HepG2 (cell line): ENCODE measurements around the gene ICOS. TPM values are rescaled to one million over a fixed set of nuclear protein-coding genes. Genes with fewer than 3 reads are reported as not detected.

Experiments
- ATAC-seq: fragments of 200-7000 bp; cut with Tn5 transposase; 3 replicates; pipeline ENCODE4 v1.9.1; 2020; ENCODE audit warnings: mild to moderate bottlenecking, moderate library complexity
- BruUV-seq: library from RNA; stranded (reverse); fragments of 400-500 nt; replicated peaks from 2 replicates; lab custom pipeline; 2021; lab: Mats Ljungman, UMichigan
- CTCF ChIA-PET: fragments of 300-600 bp; formaldehyde crosslinking; extraction: SDS; loops from one replicate; lab custom pipeline; 2021; ENCODE audit warnings: low total read pairs, inconsistent platforms, low intra/inter-chr PET ratio; lab: Yijun Ruan, JAX
- POLR2A ChIA-PET: fragments of 350-600 bp; sonication (Branson Sonifier 250); formaldehyde crosslinking; loops from one replicate; lab custom pipeline; 2020; ENCODE audit warnings: antibody characterized with exemption, inconsistent platforms; lab: Yijun Ruan, JAX
- DNase-seq: peaks from one replicate; pipeline ENCODE4 v3.0.0-alpha.2; 2015; ENCODE audit warnings: low spot score
- FAIRE-seq: peaks from 3 replicates; lab custom pipeline; 2011; peaks lifted over from hg19 to GRCh38; lab: Jason Lieb, UNC
- H2AFZ ChIP-seq: one replicate; pipeline ENCODE4 v1.6.1; 2011; ENCODE audit warnings: low read length, inconsistent platforms
- H3K27ac ChIP-seq: fragments of 300-600 bp; 3 replicates; pipeline ENCODE4 v1.8.0; 2011; ENCODE audit warnings: mixed run types, mild to moderate bottlenecking, mixed read lengths, low read length, inconsistent platforms; ENCODE audit not compliant: insufficient read depth; ENCODE audit errors: extremely low read length
- H3K27me3 ChIP-seq, 2 experiments: fragments of 200-600 bp in 1 of 2; 2 replicates in 1 of 2; 3 replicates in 1 of 2; pipeline versions ENCODE4 v1.6.0 to v1.8.0; 2011; ENCODE audit warnings: low read length in 2 of 2, mild to moderate bottlenecking in 2 of 2, moderate library complexity in 2 of 2, inconsistent platforms in 1 of 2; ENCODE audit not compliant: insufficient read depth in 2 of 2, control insufficient read depth in 1 of 2
- H3K36me3 ChIP-seq, 2 experiments: fragments of 200-600 bp in 1 of 2; replicated peaks in 1 of 2; 2 replicates in 1 of 2; 3 replicates in 1 of 2; pipeline versions ENCODE4 v1.5.1 to v1.8.0; 2011; ENCODE audit warnings: low read length in 2 of 2, inconsistent platforms in 1 of 2; ENCODE audit not compliant: insufficient read depth in 2 of 2, control insufficient read depth in 1 of 2
- H3K4me1 ChIP-seq: 2 replicates; pipeline ENCODE4 v1.5.1; 2012; ENCODE audit warnings: low read length, inconsistent platforms; ENCODE audit not compliant: insufficient read depth
- H3K4me2 ChIP-seq: 2 replicates; pipeline ENCODE4 v1.6.0; 2011; ENCODE audit warnings: low read depth, low read length, inconsistent platforms
- H3K4me3 ChIP-seq, 3 experiments: fragments of 200-600 bp in 1 of 3; sonication (generic), shearing (Covaris generic) in 1 of 3; replicated peaks in 1 of 3; 2 replicates each; pipeline ENCODE4 v1.5.1; 2011 to 2016; ENCODE audit warnings: low read length in 3 of 3, inconsistent platforms in 2 of 3, low read depth in 2 of 3, mild to moderate bottlenecking in 2 of 3, control low read depth in 1 of 3, mixed read lengths in 1 of 3; ENCODE audit not compliant: insufficient read depth in 1 of 3
- H3K79me2 ChIP-seq: one replicate; pipeline ENCODE4 v1.6.1; 2011; ENCODE audit warnings: low read length, inconsistent platforms; ENCODE audit not compliant: insufficient read depth
- H3K9ac ChIP-seq: 2 replicates; pipeline ENCODE4 v1.6.0; 2011; ENCODE audit warnings: mild to moderate bottlenecking, low read depth, low read length, inconsistent platforms; ENCODE audit not compliant: insufficient read depth
- H3K9me3 ChIP-seq: 2 replicates; pipeline ENCODE4 v1.5.1; 2012; ENCODE audit warnings: mild to moderate bottlenecking, low read length
- H4K20me1 ChIP-seq: 2 replicates; pipeline ENCODE4 v1.6.0; 2011; ENCODE audit warnings: inconsistent platforms, mild to moderate bottlenecking, low read length, moderate library complexity; ENCODE audit not compliant: insufficient read depth
- ERF ChIP-seq: IDR thresholded peaks from 2 replicates; pipeline ENCODE4 v1.6.1; 2018; ENCODE audit warnings: missing biosample characterization, missing genetic modification reagents
- HNF1B ChIP-seq: sonication (generic); formaldehyde crosslinking; IDR thresholded peaks from 2 replicates; pipeline ENCODE4 v1.5.1; 2020; ENCODE audit warnings: mild to moderate bottlenecking, moderate library complexity, missing genetic modification reagents
- KAT2B ChIP-seq: fragments of 150-350 bp; IDR thresholded peaks from 2 replicates; pipeline ENCODE4 v1.6.1; 2014; ENCODE audit warnings: low read depth, low read length, borderline replicate concordance
- KDM5A ChIP-seq: fragments of 200-600 bp; sonication (generic); IDR thresholded peaks from 2 replicates; pipeline ENCODE4 v1.7.0; 2018; ENCODE audit warnings: antibody characterized with exemption, mild to moderate bottlenecking, low read length, borderline replicate concordance
- MIER2 ChIP-seq: IDR thresholded peaks from 2 replicates; pipeline ENCODE4 v1.6.1; 2016; ENCODE audit warnings: missing biosample characterization, missing genetic modification reagents
- NONO ChIP-seq, 2 experiments: fragments of 450-650 bp in 1 of 2; sonication (generic) in 1 of 2; formaldehyde crosslinking in 1 of 2; IDR thresholded peaks in 1 of 2; conservative IDR thresholded peaks in 1 of 2; 2 replicates each; pipeline versions ENCODE4 v1.6.1 to v1.8.0; 2017 to 2022; ENCODE audit warnings: mild to moderate bottlenecking in 1 of 2, missing genetic modification reagents in 1 of 2, moderate library complexity in 1 of 2
- NR3C1 ChIP-seq: sonication (generic); formaldehyde crosslinking; IDR thresholded peaks from 2 replicates; pipeline ENCODE4 v1.4.0; 2020; ENCODE audit warnings: missing genetic modification reagents
- ZFAT ChIP-seq: sonication (generic); formaldehyde crosslinking; conservative IDR thresholded peaks from 2 replicates; pipeline ENCODE4 v1.8.1; 2023; ENCODE audit warnings: missing genetic modification reagents, inconsistent platforms
- ZFP91 ChIP-seq: sonication (generic); formaldehyde crosslinking; IDR thresholded peaks from 2 replicates; pipeline ENCODE4 v1.9.0; 2022; ENCODE audit warnings: missing genetic modification reagents, mild to moderate bottlenecking, borderline replicate concordance
- ZNF274 ChIP-seq: sonication (generic); formaldehyde crosslinking; IDR thresholded peaks from 2 replicates; pipeline ENCODE4 v1.5.1; 2020; ENCODE audit warnings: mild to moderate bottlenecking, missing genetic modification reagents
- ZNF451 ChIP-seq: sonication (generic); formaldehyde crosslinking; IDR thresholded peaks from 2 replicates; pipeline ENCODE4 v1.5.0; 2020; ENCODE audit warnings: mild to moderate bottlenecking, missing genetic modification reagents
- ZNF556 ChIP-seq: sonication (generic); formaldehyde crosslinking; IDR thresholded peaks from 2 replicates; pipeline ENCODE4 v1.4.0; 2020; ENCODE audit warnings: mild to moderate bottlenecking, missing genetic modification reagents, borderline replicate concordance
- ZNF75D ChIP-seq: sonication (generic); formaldehyde crosslinking; IDR thresholded peaks from 2 replicates; pipeline ENCODE4 v1.8.1; 2023; ENCODE audit warnings: missing genetic modification reagents, mild to moderate bottlenecking, borderline replicate concordance
- WGBS: methylation state at CpG from one replicate; pipeline ENCODE4 v1.1.6; 2017; ENCODE audit warnings: low lambda C conversion rate; 5-methylcytosine and 5-hydroxymethylcytosine counted together
- in situ Hi-C: cut with HindIII; loops from 2 replicates; pipeline ENCODE4 v1.10.0; 2017; ENCODE audit warnings: low pct_unique_long_range_greater_than_20kb; ENCODE audit not compliant: extremely low pct_ligation_motif_present
- intact Hi-C: fragments of 100-400 bp; cut with micrococcal nuclease; formaldehyde crosslinking; loops from one replicate; pipeline ENCODE4 v1.10.0; 2022; ENCODE audit not compliant: unreplicated experiment
- polyA plus RNA-seq, 8 experiments: library from polyadenylated mRNA; depleted of rRNA in 3 of 8; stranded (reverse) in 7 of 8; unstranded in 1 of 8; fragments of >200 nt; fragmentation: Illumina TruSeq in 4 of 8; extraction: Trizol in 4 of 8; gene quantifications; 2 replicates each; pipeline versions ENCODE4 v1.2.1 to v1.2.3, GENCODE V29; 2011 to 2016; ENCODE audit warnings: low read depth in 4 of 8, missing spikeins in 1 of 8, mixed read lengths in 1 of 8; ENCODE audit not compliant: insufficient read depth in 1 of 8
- total RNA-seq, 5 experiments: library from RNA; depleted of rRNA; stranded (reverse); fragments of >200 nt; fragmentation: Illumina TruSeq; extraction: Trizol; gene quantifications; 2 replicates each; pipeline ENCODE4 v1.2.3, GENCODE V29; 2016; ENCODE audit warnings: low read depth in 1 of 5

Gene ICOS
- total and polyA plus RNA-seq, 2 of the 13 experiments (the other 11 are each of a cell fraction or from before 2014, with no cell fraction given) = not detected

GRCh38 chr2:203973000-203973399 is 36.4 kb downstream of the ICOS start:
- ChIA-PET POLR2A (no interaction called here), CTCF (no interaction called here)
- 21% methylated on average over 2 of the region's 2 CpGs for WGBS
- Histone ChIP-seq H3K9ac (no peak overlapping the region), H3K79me2 (no peaks in the 10 kb centered on the region), H2AFZ (no peak overlapping the region), H3K27me3 (peaks cover 0 to 6% of the 10 kb centered on the region in 2 experiments; a peak in 2 of 5 replicates), H3K4me2 (no peak overlapping the region), H3K4me1 (no peaks in the 10 kb centered on the region), H3K36me3 (no peaks in the 10 kb centered on the region)
- ATAC-seq = no peak
- in situ Hi-C loops (no loop called here), intact Hi-C loops (no loop called here)
- no peak for DNase-seq
- TF ChIP-seq NONO (IDR thresholded peaks at IDR 0.05) (no peak), NONO (CRISPR knock-in tag; conservative IDR thresholded peaks at IDR 0.05) (no peak), MIER2 (CRISPR knock-in tag) (no peak), KDM5A (no peak), HNF1B (CRISPR knock-in tag) (no peak), ZFP91 (no peak), ZNF451 (CRISPR knock-in tag) (no peak), KAT2B (no peak), ZNF75D (no peak), ERF (CRISPR knock-in tag) (no peak), NR3C1 (CRISPR knock-in tag) (no peak), ZNF274 (CRISPR knock-in tag) (no peak), ZNF556 (no peak), ZFAT (no peak)
- TF ChIP-seq, all 625 proteins: peak for 0
- no peak overlapping the region for H3K27ac ChIP-seq
- no peak overlapping the region for H3K4me3 ChIP-seq
- H4K20me1 ChIP-seq = no peaks in the 10 kb centered on the region
- BruUV-seq = no TSS peak
- no peaks in the 10 kb centered on the region for H3K9me3 ChIP-seq
- no peak for FAIRE-seq
